Measurements from ENCODE around the gene SLC7A14. TPM values are rescaled to one million over a fixed set of nuclear protein-coding genes. Genes with fewer than 3 reads are reported as not detected.

Gene SLC7A14
- total and polyA plus RNA-seq, 2 of the 13 experiments (the other 11 are each of a cell fraction or from before 2014, with no cell fraction given): not detected

GRCh38 chr3:170425491-170426239 lies 160.2 kb downstream of the SLC7A14 start (continued):
- TF ChIP-seq KDM5A (IDR thresholded peaks at IDR 0.05; ENCODE audit: borderline replicate concordance, low read length) (no peak), SKIL (CRISPR knock-in tag; IDR thresholded peaks at IDR 0.05; ENCODE audit: borderline replicate concordance) (no peak), ZFP91 (CRISPR knock-in tag; IDR thresholded peaks at IDR 0.05; ENCODE audit: borderline replicate concordance) (peak; percentile 75; the same call in 1 of the 2 replicates), NFRKB (IDR thresholded peaks at IDR 0.05) (no peak), CCAR2 (optimal IDR thresholded peaks at IDR 0.05; ENCODE audit: low read depth, low read length) (peak; percentile 70), FLYWCH1 (CRISPR knock-in tag; IDR thresholded peaks at IDR 0.05) (no peak), MAX (IDR thresholded peaks at IDR 0.05) (peak; percentile 65), ZNF720 (CRISPR knock-in tag; IDR thresholded peaks at IDR 0.05) (no peak), CSRNP2 (CRISPR knock-in tag; conservative IDR thresholded peaks at IDR 0.05; ENCODE audit: low read depth) (no peak), ZSCAN21 (CRISPR knock-in tag; IDR thresholded peaks at IDR 0.05; ENCODE audit: borderline replicate concordance) (peak; percentile 41; the same call in 1 of the 2 replicates), POGK (CRISPR knock-in tag; conservative IDR thresholded peaks at IDR 0.05) (peak; percentile 61; the same call in 1 of the 2 replicates), ZNF20 (CRISPR knock-in tag; IDR thresholded peaks at IDR 0.05) (no peak), ZNF431 (CRISPR knock-in tag; IDR thresholded peaks at IDR 0.05; ENCODE audit: borderline replicate concordance, low read depth) (no peak), ZFP41 (CRISPR knock-in tag; IDR thresholded peaks at IDR 0.05; ENCODE audit: borderline replicate concordance) (no peak), XBP1 (CRISPR knock-in tag; IDR thresholded peaks at IDR 0.05) (no peak), ZSCAN29 (CRISPR knock-in tag; conservative IDR thresholded peaks at IDR 0.05) (peak; percentile 85; the same call in 1 of the 2 replicates), CCDC6 (CRISPR knock-in tag; IDR thresholded peaks at IDR 0.05) (peak; percentile 35; the same call in 1 of the 2 replicates), LCORL (IDR thresholded peaks at IDR 0.05) (no peak), LCORL (CRISPR knock-in tag; IDR thresholded peaks at IDR 0.05) (peak; percentile 93), ZNF816 (CRISPR knock-in tag; IDR thresholded peaks at IDR 0.05; ENCODE audit: borderline replicate concordance) (0 out of 2 replicates have a peak, but pooled peaks have one; percentile 35), NAIF1 (CRISPR knock-in tag; IDR thresholded peaks at IDR 0.05; ENCODE audit: borderline replicate concordance) (no peak), CREM (IDR thresholded peaks at IDR 0.05) (peak; percentile 47; the same call in 1 of the 2 replicates), CREM (CRISPR knock-in tag; IDR thresholded peaks at IDR 0.05) (no peak)
